NCI-H460 (cell line): ENCODE data around the gene SLX4IP. TPM values are rescaled to one million over a fixed set of nuclear protein-coding genes. Genes with fewer than 3 reads are reported as not detected.
"Not testable (repeated sequence)": the region's sequence is repeated elsewhere in the genome, so short reads cannot be mapped to it uniquely, and the experiment has no call there.

Experiments
- DNase-seq: peaks from one replicate; pipeline ENCODE4 v3.0.0-alpha.2; 2016; ENCODE audit warnings: low read depth; ENCODE audit errors: extremely low read depth
- total RNA-seq: library from RNA; depleted of rRNA; stranded (reverse); fragments of >200 nt; shearing (Covaris generic); gene quantifications from 2 replicates; pipeline ENCODE4 v1.2.3, GENCODE V29; 2014

The SLX4IP gene
- total RNA-seq, 1 experiment from 2014 or later = 7.5 TPM

- DNase-seq = no peak
Observed at GRCh38 chr20:10591946-10592521, 156.9 kb downstream of the SLX4IP start.

DNA sequence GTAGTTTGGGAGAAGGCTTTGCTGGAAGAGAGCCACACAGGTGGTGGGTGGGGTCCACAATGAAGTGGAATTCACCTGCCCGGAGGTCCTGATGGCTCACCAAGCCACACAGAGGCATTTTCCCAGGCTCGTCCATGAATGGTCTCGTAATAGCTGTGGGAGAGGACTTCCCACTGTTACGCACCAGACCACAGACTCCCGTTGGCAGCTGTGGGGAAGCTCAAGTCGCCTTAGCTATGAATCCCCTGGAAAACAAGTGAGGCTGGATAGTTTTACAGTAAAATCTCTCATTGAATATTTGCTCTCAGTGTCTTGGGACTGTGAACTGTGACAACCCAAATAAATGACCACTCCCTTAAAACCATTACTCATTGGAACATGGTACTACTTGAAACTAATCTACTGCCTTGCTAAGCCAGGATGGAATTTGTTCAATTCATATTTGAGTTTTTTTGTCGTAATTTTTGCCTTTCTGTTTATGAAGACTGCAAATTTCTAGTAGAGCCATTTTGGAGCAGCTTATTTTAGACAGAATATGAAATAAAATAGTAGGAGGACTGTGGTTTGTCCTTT, 159.3 kb downstream of the SLX4IP start:
- no peak for DNase-seq

GRCh38 chr20:10595266-10595665, 160.2 kb downstream of the SLX4IP start:
- no peak for DNase-seq

GRCh38 chr20:10595985-10596384, 160.9 kb downstream of the SLX4IP start:
- DNase-seq = no peak

- DNase-seq = peak; percentile 71
Observed at GRCh38 chr20:10596710-10597121, 161.6 kb downstream of the SLX4IP start.

DNA sequence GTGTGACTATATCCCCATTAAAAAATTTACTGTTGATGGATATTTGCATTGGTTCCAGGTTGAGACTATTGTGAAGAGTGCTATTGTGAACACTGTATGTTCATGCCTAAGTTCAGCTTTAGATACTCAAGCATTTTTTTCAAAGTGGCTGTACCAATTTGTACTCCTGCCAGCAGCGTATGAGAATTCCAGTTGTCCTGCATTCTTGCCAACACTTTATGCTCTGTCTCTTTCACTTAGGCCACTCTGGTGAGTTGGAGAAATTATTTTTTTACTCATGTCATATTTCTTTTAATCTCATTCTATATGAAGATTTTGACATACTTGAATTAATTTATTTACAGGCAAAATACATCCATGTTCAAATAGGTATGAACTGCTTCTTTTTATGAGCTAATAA, 162.5 kb downstream of the SLX4IP start:
- no peak for DNase-seq

DNA sequence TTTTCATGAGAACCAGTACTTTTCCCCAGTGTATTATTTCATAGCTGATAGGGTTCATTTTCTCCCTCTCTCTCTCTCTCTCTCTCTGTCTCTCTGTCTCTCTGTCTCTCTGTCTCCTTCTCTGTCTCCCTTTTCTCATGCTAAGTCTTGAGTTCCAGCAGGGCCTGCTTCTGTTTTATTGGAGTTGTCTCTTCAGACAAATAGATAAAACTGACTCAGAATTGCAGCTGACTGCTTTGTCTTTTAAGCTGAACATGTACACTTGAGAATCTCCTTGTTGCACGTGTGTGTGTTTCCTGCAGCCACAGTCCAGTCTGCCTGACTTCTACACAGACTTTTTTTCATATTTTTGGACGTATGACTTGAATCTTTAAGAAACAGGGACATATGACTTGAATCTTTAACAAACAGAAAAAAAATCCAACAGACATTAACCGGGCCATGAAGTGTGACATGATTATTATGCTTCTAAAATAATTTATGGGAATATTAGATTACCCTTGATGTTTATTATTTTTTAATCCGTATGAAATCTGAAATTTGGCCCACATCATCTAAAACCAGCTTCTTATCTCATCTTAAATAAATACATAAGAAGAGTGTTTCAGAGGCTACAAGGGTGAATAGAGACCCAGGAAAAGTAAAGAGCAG, 167.2 kb downstream of the SLX4IP start:
- DNase-seq = no peak

- no peak for DNase-seq
Observed at GRCh38 chr20:10603378-10603777, 168.3 kb downstream of the SLX4IP start.

GRCh38 chr20:10603971-10604864, 169.1 kb downstream of the SLX4IP start:
- peak; percentile 79 for DNase-seq

GRCh38 chr20:10604865-10605440, 169.8 kb downstream of the SLX4IP start:
- DNase-seq = no peak

GRCh38 chr20:10605547-10606195, 170.6 kb downstream of the SLX4IP start:
- no peak for DNase-seq

DNA sequence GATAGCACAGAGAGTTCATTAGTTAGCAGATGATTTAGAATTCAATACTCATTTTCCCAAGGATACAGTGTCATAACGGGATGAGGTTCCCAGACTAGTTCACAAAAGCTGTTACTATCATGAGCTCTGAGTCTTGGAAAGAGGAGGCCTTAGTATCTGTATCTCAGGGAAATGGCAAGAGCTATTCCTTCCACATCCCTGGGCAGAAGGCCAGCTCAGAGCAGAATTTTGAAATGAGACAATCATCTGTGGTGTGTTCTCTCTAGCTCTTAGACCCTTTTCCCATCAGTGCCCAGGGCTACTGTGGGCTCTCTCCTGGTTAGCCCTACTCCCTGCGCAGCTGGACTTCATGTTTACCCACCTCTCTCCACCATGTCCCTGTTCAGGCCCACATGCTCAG, 174.2 kb downstream of the SLX4IP start:
- no peak for DNase-seq

DNA sequence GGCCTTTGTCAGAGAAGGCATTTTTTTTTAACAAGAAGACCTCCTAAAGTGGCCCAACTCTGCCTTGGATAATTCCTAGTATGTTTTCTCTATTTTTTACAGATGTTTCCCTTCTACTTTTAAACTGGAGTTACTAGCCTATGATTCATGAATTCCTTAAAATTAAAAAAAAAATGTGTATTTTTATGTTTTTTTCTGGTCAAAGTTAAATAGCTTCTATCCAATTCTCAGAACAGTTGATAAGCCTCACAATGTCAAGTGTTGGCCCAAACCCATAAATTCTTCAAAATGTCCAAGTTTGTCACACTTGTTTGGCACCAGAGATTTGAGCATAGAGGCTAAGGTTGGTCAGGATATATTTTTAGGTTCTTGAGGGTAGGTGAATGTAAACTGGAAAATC, 174.7 kb downstream of the SLX4IP start:
- DNase-seq = no peak

- no peak for DNase-seq
Observed at GRCh38 chr20:10610251-10610650, 175.1 kb downstream of the SLX4IP start.

GRCh38 chr20:10611357-10611756, 176.3 kb downstream of the SLX4IP start:
- DNase-seq = no peak

- DNase-seq = not testable (repeated sequence)
Observed at GRCh38 chr20:10613426-10613825, 178.3 kb downstream of the SLX4IP start.

- DNase-seq = no peak
Observed at GRCh38 chr20:10613911-10614310, 178.8 kb downstream of the SLX4IP start.

DNA sequence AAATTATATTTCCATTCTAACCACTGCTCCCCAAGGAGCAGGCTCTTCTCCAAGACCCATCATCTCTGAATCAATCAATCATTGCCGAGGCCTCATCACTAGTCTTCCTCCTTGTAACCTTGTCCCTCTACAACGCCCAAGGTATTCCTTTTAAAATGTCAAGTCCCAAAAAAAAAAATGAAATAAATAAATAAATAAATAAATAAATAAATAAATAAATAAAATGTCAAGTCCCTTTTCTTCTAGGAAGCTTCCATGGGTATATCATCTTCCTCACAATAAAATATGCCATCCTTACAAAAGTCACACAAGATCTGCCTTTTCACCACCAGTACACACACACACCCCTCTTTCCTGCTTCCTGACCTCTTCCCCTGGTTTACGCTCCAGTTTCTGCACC, 181.1 kb downstream of the SLX4IP start:
- no peak for DNase-seq

DNA sequence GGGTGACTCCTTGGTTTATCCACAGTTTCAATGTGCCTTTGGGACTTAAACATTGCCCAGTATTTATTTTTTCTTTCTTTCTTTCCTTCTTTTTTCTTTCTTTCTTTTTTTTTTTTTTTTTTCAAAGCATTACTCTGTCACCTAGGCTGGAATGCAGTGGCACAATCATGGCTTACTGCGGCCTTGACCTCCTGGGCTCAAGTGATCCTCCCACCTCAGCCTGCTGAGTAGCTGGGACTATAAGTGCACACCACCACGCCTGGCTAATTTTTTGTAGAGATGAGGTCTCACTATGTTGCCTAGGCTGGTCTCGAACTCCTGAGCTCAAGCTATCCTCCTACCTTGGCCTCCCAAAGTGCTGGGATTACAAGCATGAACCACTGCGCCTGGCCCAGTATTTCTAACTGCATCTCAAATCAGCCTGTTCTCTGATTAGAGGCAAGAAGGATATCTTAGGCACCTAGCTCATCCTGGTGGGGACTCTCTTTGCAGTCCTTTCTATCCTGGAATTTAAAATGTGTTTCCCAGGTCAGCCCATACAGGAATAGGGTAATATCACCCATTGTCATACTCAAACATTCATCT, 182.5 kb downstream of the SLX4IP start:
- DNase-seq = not testable (repeated sequence)

GRCh38 chr20:10618611-10619245, 183.6 kb downstream of the SLX4IP start:
- no peak for DNase-seq
